Keratinocyte (primary cell): ENCODE measurements around the gene TM9SF1. TPM values are rescaled to one million over a fixed set of nuclear protein-coding genes. Genes with fewer than 3 reads are reported as not detected.

Experiments
- DNase-seq: peaks from one replicate; pipeline ENCODE4 v3.0.0-alpha.2; 2011; ENCODE audit warnings: low read depth, missing footprints, low spot score
- FAIRE-seq: peaks from 2 replicates; lab custom pipeline; 2011; peaks lifted over from hg19 to GRCh38; lab: Jason Lieb, UNC
- H2AFZ ChIP-seq: 2 replicates; pipeline ENCODE4 v1.6.0; 2012; ENCODE audit warnings: low read length, control low read depth, inconsistent platforms; ENCODE audit not compliant: control insufficient read depth
- H3K27ac ChIP-seq: 2 replicates; pipeline ENCODE4 v1.5.1; 2011; ENCODE audit warnings: low read length; ENCODE audit not compliant: control insufficient read depth, insufficient read depth
- H3K27me3 ChIP-seq: 3 replicates; pipeline ENCODE4 v1.6.0; 2011; ENCODE audit warnings: low read length; ENCODE audit not compliant: control insufficient read depth, insufficient read depth; ENCODE audit errors: extremely low read depth
- H3K36me3 ChIP-seq, 2 experiments: 2 replicates in 1 of 2; 3 replicates in 1 of 2; pipeline ENCODE4 v1.5.1; 2011; ENCODE audit warnings: low read length in 2 of 2, mild to moderate bottlenecking in 1 of 2; ENCODE audit not compliant: control insufficient read depth in 2 of 2, insufficient read depth in 2 of 2; ENCODE audit errors: extremely low read depth in 1 of 2
- H3K4me1 ChIP-seq: 3 replicates; pipeline ENCODE4 v1.5.1; 2011; ENCODE audit warnings: low read length; ENCODE audit not compliant: control insufficient read depth, insufficient read depth; ENCODE audit errors: extremely low read depth
- H3K4me2 ChIP-seq: 3 replicates; pipeline ENCODE4 v1.6.0; 2011; ENCODE audit warnings: low read depth, low read length; ENCODE audit not compliant: control insufficient read depth, insufficient read depth; ENCODE audit errors: extremely low read depth
- H3K4me3 ChIP-seq, 3 experiments: fragments of 200-600 bp in 1 of 3; sonication (generic) in 1 of 3; 2 replicates in 2 of 3; 3 replicates in 1 of 3; pipeline ENCODE4 v1.5.1; 2011 to 2016; ENCODE audit warnings: low read length in 3 of 3, mild to moderate bottlenecking in 3 of 3, control low read depth in 2 of 3, inconsistent platforms in 1 of 3, low read depth in 1 of 3, mixed read lengths in 1 of 3, mixed run types in 1 of 3, moderate library complexity in 1 of 3; ENCODE audit not compliant: control insufficient read depth in 2 of 3, insufficient read depth in 2 of 3; ENCODE audit errors: extremely low read depth in 1 of 3
- H3K79me2 ChIP-seq: 2 replicates; pipeline ENCODE4 v1.6.0; 2012; ENCODE audit warnings: low read length; ENCODE audit not compliant: control insufficient read depth, insufficient read depth
- H3K9ac ChIP-seq: 3 replicates; pipeline ENCODE4 v1.6.0; 2011; ENCODE audit warnings: low read length; ENCODE audit not compliant: control insufficient read depth, insufficient read depth; ENCODE audit errors: extremely low read depth
- H3K9me1 ChIP-seq: 3 replicates; pipeline ENCODE4 v1.6.0; 2011; ENCODE audit warnings: low read length; ENCODE audit not compliant: control insufficient read depth, insufficient read depth; ENCODE audit errors: extremely low read depth
- H3K9me3 ChIP-seq: 2 replicates; pipeline ENCODE4 v1.5.1; 2012; ENCODE audit warnings: low read depth, low read length; ENCODE audit not compliant: control insufficient read depth
- H4K20me1 ChIP-seq: 3 replicates; pipeline ENCODE4 v1.6.0; 2011; ENCODE audit warnings: low read length; ENCODE audit not compliant: control insufficient read depth, insufficient read depth; ENCODE audit errors: extremely low read depth
- CTCF ChIP-seq, 3 experiments: IDR thresholded peaks in 1 of 3; conservative IDR thresholded peaks in 1 of 3; optimal IDR thresholded peaks in 1 of 3; 2 replicates in 2 of 3; 3 replicates in 1 of 3; pipeline versions ENCODE3 to v1.5.1; 2011; ENCODE audit warnings: low read length in 3 of 3, mild to moderate bottlenecking in 3 of 3, moderate library complexity in 2 of 3, control low read depth in 1 of 3, inconsistent platforms in 1 of 3; ENCODE audit not compliant: insufficient read depth in 2 of 3; ENCODE audit errors: extremely low read depth in 1 of 3
- EZH2 ChIP-seq: IDR thresholded peaks from one replicate; pipeline ENCODE4 v1.6.1; 2012; ENCODE audit warnings: inconsistent platforms, mild to moderate bottlenecking, low read length, moderate library complexity
- dilution Hi-C: fragments of 300-500 bp; cut with MboI; formaldehyde crosslinking; loops from one replicate; pipeline ENCODE4 v1.7.0; 2020; ENCODE audit warnings: low sequenced_read_pairs; ENCODE audit not compliant: extremely low pct_ligation_motif_present
- polyA plus RNA-seq, 5 experiments: library from polyadenylated mRNA; depleted of rRNA in 3 of 5; stranded (reverse) in 3 of 5; stranded (forward) in 1 of 5; unstranded in 1 of 5; fragments of >200 nt; gene quantifications; 1 replicate in 1 of 5; 2 replicates in 3 of 5; 3 replicates in 1 of 5; pipeline versions ENCODE4 v1.2.1 to v1.2.3, GENCODE V29; 2011 to 2012; ENCODE audit warnings: missing spikeins in 2 of 5, low read depth in 1 of 5, low replicate concordance in 1 of 5

The TM9SF1 gene
- polyA plus RNA-seq, 1 donor (not counting 4 experiments of a cell fraction or from before 2014, with no cell fraction given): 19.2 TPM

DNA sequence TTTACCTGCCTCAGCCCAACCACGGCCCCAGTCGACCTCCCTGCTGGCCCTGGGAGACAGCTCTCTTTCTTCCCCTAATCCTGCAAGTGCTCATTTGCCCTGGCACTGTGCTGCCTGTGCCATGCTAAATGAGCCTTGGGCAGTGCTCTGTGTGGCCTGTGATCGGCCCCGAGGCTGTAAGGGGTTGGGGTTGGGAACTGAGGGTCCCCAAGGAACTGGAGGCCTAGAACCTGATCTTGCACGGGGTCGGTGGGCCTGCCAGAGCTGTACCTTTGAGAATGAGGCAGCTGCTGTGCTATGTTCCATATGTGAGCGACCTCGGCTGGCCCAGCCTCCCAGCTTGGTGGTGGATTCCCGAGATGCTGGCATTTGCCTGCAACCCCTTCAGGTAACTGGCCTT lies 45.2 kb downstream of the TM9SF1 start:
- no peak for FAIRE-seq

DNA sequence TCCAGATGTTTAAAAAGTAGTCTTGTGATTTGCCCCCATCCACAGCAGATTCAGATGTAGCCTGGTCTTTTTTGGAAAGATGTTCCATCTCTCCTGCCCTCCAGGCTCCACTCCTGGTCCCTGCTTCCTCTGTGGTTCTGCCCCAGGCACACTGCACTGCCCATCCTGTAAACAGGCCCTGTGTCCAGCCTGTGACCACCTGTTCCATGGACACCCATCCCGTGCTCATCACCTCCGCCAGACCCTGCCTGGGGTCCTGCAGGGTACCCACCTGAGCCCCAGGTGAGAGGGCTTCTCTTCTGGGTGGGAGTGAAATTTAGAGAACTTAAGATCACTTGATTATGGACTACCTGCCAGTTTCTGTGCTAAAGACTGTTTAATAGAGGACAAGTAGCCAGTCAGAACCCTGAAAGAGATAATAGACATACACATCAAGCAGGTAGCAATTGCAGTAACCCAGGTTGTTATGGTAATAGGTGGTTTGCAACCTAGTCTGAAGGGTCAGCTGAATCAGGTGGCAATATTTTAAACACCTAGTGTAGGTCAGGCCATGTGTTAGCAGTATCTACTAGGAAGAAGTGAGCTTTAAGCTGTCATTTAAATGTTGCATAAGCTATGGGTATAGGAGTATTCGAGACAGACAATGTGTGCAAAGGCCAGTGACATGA lies 45.8 kb downstream of the TM9SF1 start:
- TF ChIP-seq CTCF (optimal IDR thresholded peaks at IDR 0.05 in 1 of 3, IDR thresholded peaks at IDR 0.05 in 1 of 3, conservative IDR thresholded peaks at IDR 0.05 in 1 of 3; ENCODE audit: extremely low read depth in 1 of 3, insufficient read depth in 2 of 3, low read length in 3 of 3) (no peak), EZH2 (no peak)
- Histone ChIP-seq H3K27me3 (no peaks in the 10 kb centered on the region), H3K4me1 (peaks cover 20% of the 10 kb centered on the region), H3K27ac (no peak overlapping the region), H3K9ac (no peak overlapping the region), H3K4me2 (no peak overlapping the region), H3K4me3 (no peak overlapping the region), H3K79me2 (peaks cover 56% of the 10 kb centered on the region), H3K9me1 (no peaks in the 10 kb centered on the region), H4K20me1 (no peaks in the 10 kb centered on the region), H2AFZ (no peak overlapping the region), H3K9me3 (no peaks in the 10 kb centered on the region), H3K36me3 (peaks cover 24 to 39% of the 10 kb centered on the region in 2 experiments)
- dilution Hi-C loops: no loop called here
- FAIRE-seq (no peak), DNase-seq (no peak)

More for the DNA sequence above, 45.2 kb downstream of the TM9SF1 start:
- Histone ChIP-seq H3K27ac (no peak overlapping the region), H3K9ac (no peak overlapping the region), H3K4me1 (peaks cover 19% of the 10 kb centered on the region), H3K9me3 (no peaks in the 10 kb centered on the region), H2AFZ (no peak overlapping the region), H3K36me3 (peaks cover 29 to 42% of the 10 kb centered on the region in 2 experiments), H4K20me1 (no peaks in the 10 kb centered on the region), H3K9me1 (no peaks in the 10 kb centered on the region), H3K27me3 (no peaks in the 10 kb centered on the region), H3K79me2 (peaks cover 49% of the 10 kb centered on the region), H3K4me3 (no peak overlapping the region), H3K4me2 (no peak overlapping the region)
- dilution Hi-C loops: no loop called here
- no peak for DNase-seq
- no peak for TF ChIP-seq EZH2
- TF ChIP-seq CTCF (optimal IDR thresholded peaks at IDR 0.05 in 1 of 3, IDR thresholded peaks at IDR 0.05 in 1 of 3, conservative IDR thresholded peaks at IDR 0.05 in 1 of 3; ENCODE audit: extremely low read depth in 1 of 3, insufficient read depth in 2 of 3, low read length in 3 of 3): no peak
